ENCODE measurements around the gene ARHGAP26. TPM values are rescaled to one million over a fixed set of nuclear protein-coding genes. Genes with fewer than 3 reads are reported as not detected.
A peak's percentile ranks its signal among the peaks of the same experiment; 100 is the strongest.

ARHGAP26 gene
- polyA plus RNA-seq, 3 donors = 26.5 to 56.8 (median 28.7) TPM

- Histone ChIP-seq H3K79me2 (ENCODE audit: insufficient read depth, low read length) (no peaks in the 10 kb centered on the region), H3K9me3 (replicated peaks in 1 of 2; ENCODE audit: control insufficient read depth in 1 of 2, insufficient read depth in 1 of 2, low read length in 2 of 2) (no peaks in the 10 kb centered on the region), H2AFZ (ENCODE audit: insufficient read depth, low read depth, low read length, poor library complexity, severe bottlenecking) (no peak overlapping the region), H3K4me1 (ENCODE audit: control insufficient read depth in 1 of 2, insufficient read depth in 2 of 2, low read length in 2 of 2) (peaks cover 16% of the 10 kb centered on the region in 2 donors), H3K27me3 (ENCODE audit: control insufficient read depth in 2 of 2, insufficient read depth in 2 of 2, low read length in 2 of 2) (no peaks in the 10 kb centered on the region), H3K4me2 (replicated peaks; ENCODE audit: extremely low read depth, low read length, poor library complexity, severe bottlenecking) (no peak overlapping the region), H3K4me3 (replicated peaks in 1 of 3; ENCODE audit: low read depth in 2 of 3, low read length in 3 of 3) (no peak overlapping the region), H3K9ac (ENCODE audit: insufficient read depth, low read length, poor library complexity, severe bottlenecking) (no peak overlapping the region), H3K36me3 (replicated peaks in 1 of 2; ENCODE audit: control insufficient read depth in 1 of 2, insufficient read depth in 2 of 2, low read length in 2 of 2) (peaks cover 56 to 83% of the 10 kb centered on the region in 2 donors), H3K27ac (ENCODE audit: low read depth in 1 of 2, low read length in 2 of 2) (no peak overlapping the region), H4K20me1 (ENCODE audit: insufficient read depth, low read length) (peaks cover 21% of the 10 kb centered on the region)
- no CpG with 5 or more reads among the region's 1 CpG for WGBS (ENCODE audit: insufficient coverage)
- no peak for DNase-seq
- Mint-ChIP-seq H3K9me3 (no peaks in the 10 kb centered on the region), H3K27ac (no peak overlapping the region), H3K36me3 (peaks cover 66 to 84% of the 10 kb centered on the region in 2 donors), H3K4me1 (peaks cover 20% of the 10 kb centered on the region), H3K27me3 (ENCODE audit: low read depth in 3 of 3) (peaks cover 0 to 5% (median 0%) of the 10 kb centered on the region in 3 donors), H3K4me3 (no peak overlapping the region)
- TF ChIP-seq, protein P1, sequence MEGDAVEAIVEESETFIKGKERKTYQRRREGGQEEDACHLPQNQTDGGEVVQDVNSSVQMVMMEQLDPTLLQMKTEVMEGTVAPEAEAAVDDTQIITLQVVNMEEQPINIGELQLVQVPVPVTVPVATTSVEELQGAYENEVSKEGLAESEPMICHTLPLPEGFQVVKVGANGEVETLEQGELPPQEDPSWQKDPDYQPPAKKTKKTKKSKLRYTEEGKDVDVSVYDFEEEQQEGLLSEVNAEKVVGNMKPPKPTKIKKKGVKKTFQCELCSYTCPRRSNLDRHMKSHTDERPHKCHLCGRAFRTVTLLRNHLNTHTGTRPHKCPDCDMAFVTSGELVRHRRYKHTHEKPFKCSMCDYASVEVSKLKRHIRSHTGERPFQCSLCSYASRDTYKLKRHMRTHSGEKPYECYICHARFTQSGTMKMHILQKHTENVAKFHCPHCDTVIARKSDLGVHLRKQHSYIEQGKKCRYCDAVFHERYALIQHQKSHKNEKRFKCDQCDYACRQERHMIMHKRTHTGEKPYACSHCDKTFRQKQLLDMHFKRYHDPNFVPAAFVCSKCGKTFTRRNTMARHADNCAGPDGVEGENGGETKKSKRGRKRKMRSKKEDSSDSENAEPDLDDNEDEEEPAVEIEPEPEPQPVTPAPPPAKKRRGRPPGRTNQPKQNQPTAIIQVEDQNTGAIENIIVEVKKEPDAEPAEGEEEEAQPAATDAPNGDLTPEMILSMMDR (IDR thresholded peaks at IDR 0.05) = no peak
- intact Hi-C loops (cut with micrococcal nuclease) = no loop called here
Measured at GRCh38 chr5:143047091-143047490, 276.9 kb downstream of the ARHGAP26 start.

DNA sequence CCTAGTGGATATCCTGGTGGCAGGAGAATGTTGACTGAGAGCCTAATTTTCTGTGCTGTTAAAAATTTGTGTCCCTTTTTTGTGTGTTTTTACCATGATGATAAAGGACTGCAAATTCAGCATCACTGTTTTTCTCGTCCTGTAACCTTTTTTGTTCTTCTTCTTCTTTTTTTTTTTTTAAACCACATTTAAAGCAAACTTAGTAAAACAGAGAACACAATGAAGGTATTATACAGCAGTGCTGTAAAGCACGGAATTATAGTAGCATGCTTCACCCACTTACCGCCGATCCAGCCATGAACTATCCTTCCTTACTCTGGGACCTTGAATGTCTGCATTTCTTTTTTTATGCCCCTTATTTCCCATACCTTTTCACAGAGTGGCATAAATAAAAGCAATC lies 280.0 kb downstream of the ARHGAP26 start:
- no peaks in the 10 kb centered on the region for H3K9me3 ChIP-seq (replicated peaks in 1 of 2; ENCODE audit: control insufficient read depth in 1 of 2, insufficient read depth in 1 of 2, low read length in 2 of 2)
- 90% methylated on average over 4 of the region's 4 CpGs for WGBS (ENCODE audit: insufficient coverage)
- H3K4me2 ChIP-seq (replicated peaks; ENCODE audit: extremely low read depth, low read length, poor library complexity, severe bottlenecking) = no peak overlapping the region
- intact Hi-C loops (cut with micrococcal nuclease) = no loop called here
- no peak overlapping the region for H3K4me3 Mint-ChIP-seq
- H3K9ac ChIP-seq (ENCODE audit: insufficient read depth, low read length, poor library complexity, severe bottlenecking) = no peak overlapping the region
- H3K27ac Mint-ChIP-seq = peak overlapping the region in 6 of 7 donors; percentile 4 to 97 (median 70)
- peaks cover 60 to 84% of the 10 kb centered on the region in 2 donors for H3K36me3 Mint-ChIP-seq
- H4K20me1 ChIP-seq (ENCODE audit: insufficient read depth, low read length) = peaks cover 9% of the 10 kb centered on the region
- H3K79me2 ChIP-seq (ENCODE audit: insufficient read depth, low read length) = peaks cover 3% of the 10 kb centered on the region
- H3K9me3 Mint-ChIP-seq = no peaks in the 10 kb centered on the region
- H3K36me3 ChIP-seq (replicated peaks in 1 of 2; ENCODE audit: control insufficient read depth in 1 of 2, insufficient read depth in 2 of 2, low read length in 2 of 2) = peaks cover 42 to 80% of the 10 kb centered on the region in 2 donors
- TF ChIP-seq, protein P1 (IDR thresholded peaks at IDR 0.05) = no peak
- peaks cover 37% of the 10 kb centered on the region for H3K4me1 Mint-ChIP-seq
- peaks cover 32 to 33% of the 10 kb centered on the region in 2 donors for H3K4me1 ChIP-seq (ENCODE audit: control insufficient read depth in 1 of 2, insufficient read depth in 2 of 2, low read length in 2 of 2)
- no peaks in the 10 kb centered on the region for H3K27me3 ChIP-seq (ENCODE audit: control insufficient read depth in 2 of 2, insufficient read depth in 2 of 2, low read length in 2 of 2)
- H3K27ac ChIP-seq (ENCODE audit: low read depth in 1 of 2, low read length in 2 of 2) = peak overlapping the region in 1 of 2 donors; percentile 80
- H3K27me3 Mint-ChIP-seq (ENCODE audit: low read depth in 3 of 3) = peaks cover 0 to 8% (median 0%) of the 10 kb centered on the region in 3 donors
- no peak overlapping the region for H3K4me3 ChIP-seq (replicated peaks in 1 of 3; ENCODE audit: low read depth in 2 of 3, low read length in 3 of 3)
- no peak overlapping the region for H2AFZ ChIP-seq (ENCODE audit: insufficient read depth, low read depth, low read length, poor library complexity, severe bottlenecking)
- DNase-seq = no peak
